GM21619 (cell line): ENCODE data around the gene QKI.
"Not testable (repeated sequence)": the region's sequence is repeated elsewhere in the genome, so short reads cannot be mapped to it uniquely, and the experiment has no call there.

ENCODE experiments used
- ATAC-seq: cut with Tn5 transposase; IDR thresholded peaks from one replicate; pipeline ENCODE4 v1.9.1; 2021; ENCODE audit not compliant: unreplicated experiment

QKI gene

GRCh38 chr6:163438298-163438939 lies 23.9 kb downstream of the QKI start:
- no peak for ATAC-seq

GRCh38 chr6:163438940-163439335 lies 24.4 kb downstream of the QKI start:
- ATAC-seq: peak; percentile 40

- ATAC-seq: not testable (repeated sequence)
These were observed 24.9 kb downstream of the QKI start for GRCh38 chr6:163439390-163439789.

GRCh38 chr6:163439997-163440396 lies 25.5 kb downstream of the QKI start:
- ATAC-seq: no peak

DNA sequence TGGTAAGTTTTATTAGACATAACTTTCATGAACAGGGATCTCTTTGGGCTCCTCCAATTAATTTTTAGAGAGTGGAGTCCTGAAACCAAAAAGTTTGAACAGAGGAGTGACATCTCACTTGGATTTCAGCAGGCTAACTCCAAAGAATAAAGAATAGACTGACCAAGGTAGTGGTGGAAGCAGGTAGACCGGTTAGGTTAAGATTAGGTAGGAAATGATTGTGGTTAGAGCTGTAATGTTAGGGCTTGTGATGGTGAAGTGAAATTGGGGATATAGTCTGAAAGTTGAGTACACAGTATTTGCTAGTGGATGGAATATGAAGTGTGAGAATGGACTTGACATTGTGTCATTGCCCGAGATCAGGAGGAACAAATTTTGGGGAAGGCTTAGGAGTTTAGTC lies 27.8 kb downstream of the QKI start:
- ATAC-seq: no peak

- ATAC-seq: no peak
These were observed 29.6 kb downstream of the QKI start for GRCh38 chr6:163444077-163444476.

DNA sequence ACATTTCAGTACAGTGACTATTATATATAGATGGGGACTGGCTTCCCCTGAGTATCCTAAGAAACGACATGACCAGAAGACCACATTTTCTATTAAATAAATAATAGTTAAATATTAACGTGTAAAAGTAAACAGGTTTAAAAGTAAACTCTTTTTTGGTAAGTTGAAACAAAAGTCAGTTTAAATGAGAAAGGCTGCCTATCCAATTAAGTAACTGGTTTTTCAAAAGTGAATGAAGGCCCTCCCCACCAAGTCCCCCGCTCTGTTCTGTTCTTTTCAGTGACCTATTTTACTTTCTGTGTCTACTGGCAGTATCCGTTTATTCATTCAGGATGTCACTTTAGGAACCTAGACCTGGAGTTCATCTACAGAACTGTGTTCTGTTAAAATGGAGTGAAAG lies 32.0 kb downstream of the QKI start:
- ATAC-seq: no peak

DNA sequence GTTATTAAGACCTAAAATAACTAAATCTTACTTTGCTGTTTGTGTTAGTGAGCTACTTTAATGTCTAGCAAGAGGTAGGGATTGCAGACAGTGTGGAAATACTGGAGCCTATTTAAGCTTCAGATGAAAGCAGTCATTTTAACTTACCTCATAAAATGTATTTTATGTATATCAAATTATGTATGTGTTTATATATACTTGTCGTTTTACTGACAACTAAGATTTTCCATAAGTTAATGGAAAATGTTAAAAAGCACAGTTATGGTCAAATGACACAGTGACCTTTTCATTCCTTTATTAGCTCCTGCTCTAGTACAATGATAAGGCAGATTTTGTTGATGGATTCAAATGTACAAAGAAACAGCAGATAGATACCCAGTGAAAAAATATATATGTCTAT lies 34.6 kb downstream of the QKI start:
- no peak for ATAC-seq

DNA sequence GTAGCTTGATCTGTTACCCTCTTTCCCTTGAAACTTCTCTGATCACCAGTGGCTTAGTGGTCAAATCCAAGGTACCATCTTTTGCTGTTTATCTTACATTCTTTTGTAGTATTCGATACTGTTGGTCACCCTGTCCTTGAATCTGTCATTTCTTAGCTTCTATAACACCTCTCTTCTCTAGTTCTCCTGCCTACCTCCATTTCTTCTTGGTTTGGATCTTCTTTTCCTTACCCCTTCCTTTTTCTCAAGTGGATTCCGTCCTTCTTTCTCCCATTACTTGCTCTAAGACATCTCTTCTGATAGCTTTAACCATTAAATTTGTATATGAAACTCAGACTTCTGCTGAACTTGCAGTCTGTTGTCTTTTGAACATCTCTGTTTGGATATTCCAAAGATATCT lies 39.9 kb downstream of the QKI start:
- no peak for ATAC-seq

DNA sequence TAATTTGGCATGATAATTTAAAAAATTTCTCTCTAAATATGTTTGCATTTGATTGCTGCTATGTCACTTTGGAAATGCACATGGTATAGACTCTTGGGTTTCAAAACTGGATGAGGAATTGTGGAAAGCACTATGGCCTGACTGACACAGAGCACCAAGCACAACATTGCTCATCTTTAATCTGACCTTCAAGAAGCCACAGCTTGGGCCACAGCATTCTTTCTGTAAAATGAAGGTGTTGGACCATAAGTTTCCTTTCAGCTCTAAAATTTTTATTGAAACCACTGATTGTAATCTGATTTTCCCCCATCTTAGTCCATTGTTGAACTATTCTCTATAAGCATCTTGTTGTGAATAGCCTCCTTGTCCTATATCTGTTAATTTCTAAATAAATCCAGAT lies 41.0 kb downstream of the QKI start:
- ATAC-seq: no peak

GRCh38 chr6:163457637-163458561 lies 43.4 kb downstream of the QKI start:
- peak; percentile 31 for ATAC-seq

GRCh38 chr6:163459007-163459406 lies 44.5 kb downstream of the QKI start:
- ATAC-seq: no peak

- no peak for ATAC-seq
These were observed 45.0 kb downstream of the QKI start for GRCh38 chr6:163459536-163459935.

DNA sequence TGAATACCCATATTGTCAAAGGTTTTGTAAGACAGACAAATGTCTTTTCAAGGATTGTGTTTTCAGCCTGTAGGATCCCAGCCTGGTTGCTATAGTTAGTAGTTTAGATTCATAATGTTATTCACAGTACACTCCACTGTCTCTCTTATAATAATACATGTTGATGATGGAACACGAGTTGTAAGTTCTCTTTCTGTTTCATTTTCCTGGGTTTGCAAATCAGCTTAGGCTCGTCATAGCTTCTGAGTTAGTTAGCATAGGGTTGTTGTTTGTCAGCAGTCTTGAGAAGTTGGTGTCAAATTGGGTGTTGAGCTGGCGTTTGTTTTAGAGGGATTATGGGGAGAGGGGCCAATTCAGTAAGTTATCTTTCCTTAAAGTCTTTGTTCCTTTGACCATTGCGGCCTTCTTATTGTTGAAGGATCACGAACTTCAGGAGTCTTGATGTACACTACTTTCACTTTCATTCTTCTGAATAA lies 45.8 kb downstream of the QKI start:
- ATAC-seq: peak; percentile 94

DNA sequence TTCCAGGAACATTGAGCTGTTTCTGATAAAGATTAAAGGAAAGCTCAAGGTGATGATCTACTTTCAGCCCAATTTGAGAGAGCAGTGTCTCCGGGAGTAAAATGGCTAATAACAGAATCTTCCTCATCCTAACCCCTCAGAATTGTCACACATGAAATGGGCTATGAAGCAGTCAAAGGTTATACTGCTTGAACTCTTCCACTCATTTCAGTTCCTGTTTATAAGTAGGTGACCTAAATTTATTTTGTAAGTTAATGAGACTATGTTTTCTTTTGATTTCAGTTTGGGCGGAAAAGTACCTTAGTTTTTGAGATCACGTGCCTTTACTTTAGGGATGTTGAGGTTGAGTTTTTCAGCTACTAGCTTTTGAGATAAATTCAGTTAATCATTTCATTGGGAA lies 47.2 kb downstream of the QKI start:
- ATAC-seq: no peak

- ATAC-seq: no peak
These were observed 48.7 kb downstream of the QKI start for GRCh38 chr6:163463180-163463579.

DNA sequence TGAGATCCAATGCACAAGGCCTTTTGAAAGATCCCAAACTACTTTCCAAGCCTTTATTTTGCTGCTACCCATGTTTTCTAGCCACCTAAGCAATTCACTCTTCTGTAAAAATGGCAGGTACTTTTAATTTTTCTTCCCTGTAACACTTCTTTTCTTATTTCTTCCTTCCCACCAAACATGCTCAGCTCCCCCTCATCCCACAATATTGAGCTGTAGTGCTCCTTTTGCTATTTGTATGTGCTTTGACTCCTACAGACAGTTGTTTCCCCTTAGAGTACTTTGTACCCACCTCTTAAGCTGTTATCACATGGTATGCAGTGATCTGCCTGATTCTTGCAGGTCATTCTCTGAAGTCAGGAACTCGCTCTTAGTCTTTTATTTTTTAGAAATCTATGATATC lies 49.3 kb downstream of the QKI start:
- no peak for ATAC-seq

- no peak for ATAC-seq
These were observed 52.4 kb downstream of the QKI start for GRCh38 chr6:163466839-163467390.

DNA sequence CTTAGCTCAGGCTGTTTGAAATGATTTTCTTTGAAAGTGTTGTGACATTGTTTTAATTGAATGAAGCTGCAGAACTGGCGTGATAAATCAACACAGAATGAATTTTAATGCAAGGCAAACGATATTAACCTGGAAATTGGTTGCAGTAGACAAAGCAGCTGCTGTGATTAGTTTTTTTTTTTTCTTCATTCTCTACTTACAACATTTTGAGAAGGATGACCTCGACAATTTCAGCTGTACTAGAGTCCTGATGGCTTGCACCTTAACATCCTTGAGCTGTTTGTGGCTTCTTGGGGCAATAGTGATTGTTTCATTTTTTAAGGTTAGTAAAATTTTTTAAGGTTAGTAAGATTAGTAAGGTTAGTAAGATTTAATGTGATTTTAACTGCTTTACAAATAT lies 54.2 kb downstream of the QKI start:
- no peak for ATAC-seq

- no peak for ATAC-seq
These were observed 55.0 kb downstream of the QKI start for GRCh38 chr6:163469459-163469985.

- ATAC-seq: no peak
These were observed 56.1 kb downstream of the QKI start for GRCh38 chr6:163470611-163471010.

DNA sequence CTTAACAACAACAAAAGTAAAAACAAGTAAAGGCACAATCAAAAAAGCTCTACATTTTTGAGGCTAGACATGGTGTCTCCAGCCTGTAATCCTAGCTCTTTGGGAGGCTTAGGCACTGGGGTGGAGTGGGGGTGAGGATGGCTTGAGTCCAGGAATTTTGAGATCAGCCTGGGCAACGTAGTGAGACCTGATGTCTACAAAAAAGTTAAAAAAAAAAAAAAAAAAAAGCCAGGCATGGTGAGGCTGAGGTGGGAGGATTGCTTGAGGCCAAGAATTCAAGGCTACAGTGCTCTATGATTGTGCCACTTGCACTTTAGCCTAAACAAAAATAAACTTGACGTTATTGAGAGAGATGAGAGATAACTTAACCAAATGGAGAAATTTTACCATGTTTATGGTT lies 60.1 kb downstream of the QKI start:
- no peak for ATAC-seq
